ENCODE data around the gene PSMA7.
A peak's percentile ranks its signal among the peaks of the same experiment; 100 is the strongest.

PSMA7 gene

GRCh38 chr20:62156592-62157386, 13.6 kb upstream of the PSMA7 start:
- peak; percentile 84 for TF ChIP-seq CTCF (IDR thresholded peaks at IDR 0.05; ENCODE audit: low read depth, low read length)
- Histone ChIP-seq H3K9me3 (ENCODE audit: severe bottlenecking) (no peaks in the 10 kb centered on the region), H3K36me3 (peaks cover 54% of the 10 kb centered on the region), H3K27me3 (ENCODE audit: insufficient read depth, low read depth, severe bottlenecking) (no peaks in the 10 kb centered on the region), H3K27ac (peak overlapping the region; percentile 71), H3K4me3 (ENCODE audit: low read depth, low read length) (no peak overlapping the region)
- peak; percentile 93 for DNase-seq

- Histone ChIP-seq H3K36me3 (peaks cover 48% of the 10 kb centered on the region), H3K27ac (peak overlapping the region; percentile 71)
- DNase-seq: no peak
These were observed 13.0 kb upstream of the PSMA7 start for GRCh38 chr20:62156254-62156556.

GRCh38 chr20:62155428-62156253, 12.4 kb upstream of the PSMA7 start:
- TF ChIP-seq CTCF (IDR thresholded peaks at IDR 0.05; ENCODE audit: low read depth, low read length): no peak
- Histone ChIP-seq H3K36me3 (peaks cover 45% of the 10 kb centered on the region), H3K27ac (peak overlapping the region; percentile 71; the same call in 1 of the 2 replicates), H3K9me3 (ENCODE audit: severe bottlenecking) (no peaks in the 10 kb centered on the region), H3K27me3 (ENCODE audit: insufficient read depth, low read depth, severe bottlenecking) (no peaks in the 10 kb centered on the region), H3K4me3 (ENCODE audit: low read depth, low read length) (no peak overlapping the region)
- DNase-seq: no peak

More at GRCh38 chr20:62156254-62156556, 13.0 kb upstream of the PSMA7 start:
- Histone ChIP-seq H3K9me3 (ENCODE audit: severe bottlenecking) (no peaks in the 10 kb centered on the region), H3K4me3 (ENCODE audit: low read depth, low read length) (no peak overlapping the region), H3K27me3 (ENCODE audit: insufficient read depth, low read depth, severe bottlenecking) (no peaks in the 10 kb centered on the region)
- no peak for TF ChIP-seq CTCF (IDR thresholded peaks at IDR 0.05; ENCODE audit: low read depth, low read length)

- H3K36me3 ChIP-seq: peaks cover 33% of the 10 kb centered on the region
- TF ChIP-seq CTCF (IDR thresholded peaks at IDR 0.05; ENCODE audit: low read depth, low read length): no peak
These were observed 8.7 kb upstream of the PSMA7 start for GRCh38 chr20:62151835-62152364.

GRCh38 chr20:62151225-62151624, 8.0 kb upstream of the PSMA7 start:
- Histone ChIP-seq H3K9me3 (ENCODE audit: severe bottlenecking) (no peaks in the 10 kb centered on the region), H3K4me3 (ENCODE audit: low read depth, low read length) (no peak overlapping the region), H3K27ac (no peak overlapping the region), H3K36me3 (peaks cover 33% of the 10 kb centered on the region), H3K27me3 (ENCODE audit: insufficient read depth, low read depth, severe bottlenecking) (no peaks in the 10 kb centered on the region)
- no peak for TF ChIP-seq CTCF (IDR thresholded peaks at IDR 0.05; ENCODE audit: low read depth, low read length)
- no peak for DNase-seq

More at GRCh38 chr20:62151835-62152364, 8.7 kb upstream of the PSMA7 start:
- H3K27ac ChIP-seq: no peak overlapping the region
- DNase-seq: no peak
- H3K27me3 ChIP-seq (ENCODE audit: insufficient read depth, low read depth, severe bottlenecking): no peaks in the 10 kb centered on the region
- no peak overlapping the region for H3K4me3 ChIP-seq (ENCODE audit: low read depth, low read length)
- H3K9me3 ChIP-seq (ENCODE audit: severe bottlenecking): no peaks in the 10 kb centered on the region

Measured in WERI-Rb-1 (cell line).